NCI-H69 (cell line): Measurements from ENCODE around the gene PPP1R17.

Experiments
- DNase-seq: peaks from one replicate; lab custom pipeline; 2025; lab: John Stamatoyannopoulos, UW

PPP1R17 gene

GRCh38 chr7:31687024-31687748, at the start of gene PPP1R17:
PPP1R17 (plus strand) TSS chr7:31687215; CDS start chr7:31692442, 5,227 bp downstream.
- DNase-seq: peak; percentile 17

GRCh38 chr7:31640381-31640780, 46.6 kb upstream of the PPP1R17 start:
- no peak for DNase-seq

- DNase-seq: no peak
Measured at GRCh38 chr7:31642681-31643115, 44.3 kb upstream of the PPP1R17 start.

GRCh38 chr7:31646942-31647341, 40.1 kb upstream of the PPP1R17 start:
- no peak for DNase-seq

GRCh38 chr7:31647511-31647910, 39.5 kb upstream of the PPP1R17 start:
- no peak for DNase-seq

GRCh38 chr7:31648288-31648687, 38.7 kb upstream of the PPP1R17 start:
- DNase-seq: peak; percentile 71

- no peak for DNase-seq
Measured at GRCh38 chr7:31648880-31649279, 38.1 kb upstream of the PPP1R17 start.

- peak; percentile 55 for DNase-seq
Measured at GRCh38 chr7:31651234-31652062, 35.6 kb upstream of the PPP1R17 start.

- no peak for DNase-seq
Measured at GRCh38 chr7:31652063-31652326, 35.0 kb upstream of the PPP1R17 start.

GRCh38 chr7:31663072-31663471, 23.9 kb upstream of the PPP1R17 start:
- peak; percentile 18 for DNase-seq

GRCh38 chr7:31664890-31665289, 22.1 kb upstream of the PPP1R17 start:
- no peak for DNase-seq

GRCh38 chr7:31665546-31665945, 21.5 kb upstream of the PPP1R17 start:
- DNase-seq: no peak

- DNase-seq: peak; percentile 23
Measured at GRCh38 chr7:31669461-31669860, 17.6 kb upstream of the PPP1R17 start.

GRCh38 chr7:31679574-31680305, 7.3 kb upstream of the PPP1R17 start:
- peak; percentile 80 for DNase-seq

GRCh38 chr7:31683445-31684225, 3.4 kb upstream of the PPP1R17 start:
- peak; percentile 92 for DNase-seq

- DNase-seq: no peak
Measured at GRCh38 chr7:31688372-31688771, 1.4 kb downstream of the PPP1R17 start.

- no peak for DNase-seq
Measured at GRCh38 chr7:31688996-31689395, 2.0 kb downstream of the PPP1R17 start.

- peak; percentile 90 for DNase-seq
Measured at GRCh38 chr7:31690935-31691334, 3.9 kb downstream of the PPP1R17 start.

GRCh38 chr7:31692451-31692850, 5.4 kb downstream of the PPP1R17 start:
- DNase-seq: peak; percentile 92

- DNase-seq: no peak
Measured at GRCh38 chr7:31692871-31693270, 5.9 kb downstream of the PPP1R17 start.

- DNase-seq: peak; percentile 33
Measured at GRCh38 chr7:31695859-31696614, 9.0 kb downstream of the PPP1R17 start.
